ENCODE results near the gene IFNL4. TPM values are rescaled to one million over a fixed set of nuclear protein-coding genes. Genes with fewer than 3 reads are reported as not detected.

IFNL4 gene
- total and polyA plus RNA-seq, 2 of the 4 experiments (the other 2 are of a cell fraction), result not detected

GRCh38 chr19:39203372-39204341 lies 45.0 kb downstream of the IFNL4 start, which contains the start of gene SYCN (continued):
- no peak for TF ChIP-seq FOS (IDR thresholded peaks at IDR 0.05; ENCODE audit: low read depth, low read length)
- no peak for TF ChIP-seq NFE2L2 (IDR thresholded peaks at IDR 0.05; ENCODE audit: low read depth, low read length)

- Histone ChIP-seq H3K9me1 (ENCODE audit: insufficient read depth, low read length) (no peaks in the 10 kb centered on the region), H4K20me1 (ENCODE audit: insufficient read depth, low read length) (no peaks in the 10 kb centered on the region), H3K4me3 (ENCODE audit: insufficient read depth, low read depth, low read length) (no peak overlapping the region), H3K27ac (ENCODE audit: insufficient read depth, low read length) (no peak overlapping the region), H3K23ac (ENCODE audit: low read depth, low read length) (no peak overlapping the region), H4K5ac (ENCODE audit: low read depth, low read length) (no peak overlapping the region), H3K79me1 (ENCODE audit: low read depth in 1 of 2, low read length in 2 of 2) (no peaks in the 10 kb centered on the region), H2AFZ (replicated peaks; ENCODE audit: low read length, poor library complexity) (no peak overlapping the region), H3K18ac (ENCODE audit: low read depth, low read length) (no peak overlapping the region), H4K8ac (ENCODE audit: low read depth in 2 of 2, low read length in 2 of 2) (no peak overlapping the region), H3K4ac (ENCODE audit: low read depth, low read length) (no peak overlapping the region), H3K9ac (ENCODE audit: low read depth, low read length) (no peak overlapping the region), H3K27me3 (ENCODE audit: control insufficient read depth, insufficient read depth, low read length) (peaks cover 43% of the 10 kb centered on the region), H3K14ac (replicated peaks; ENCODE audit: low read depth, low read length) (no peak overlapping the region), H3K4me2 (ENCODE audit: low read depth, low read length) (no peak overlapping the region), H2BK120ac (ENCODE audit: low read depth, low read length) (no peak overlapping the region), H3K9me3 (ENCODE audit: control insufficient read depth, insufficient read depth, low read length) (no peaks in the 10 kb centered on the region), H2AK9ac (replicated peaks; ENCODE audit: low read depth, low read length, poor library complexity) (no peak overlapping the region), H3K4me1 (ENCODE audit: control insufficient read depth, insufficient read depth, low read length) (no peaks in the 10 kb centered on the region; the same call in 1 of the 2 replicates), H3K56ac (ENCODE audit: extremely low read depth, insufficient read depth, low read length) (no peak overlapping the region), H3K36me3 (ENCODE audit: control insufficient read depth, insufficient read depth, low read length) (no peaks in the 10 kb centered on the region), H2BK15ac (ENCODE audit: low read depth, low read length) (no peak overlapping the region), H2AK5ac (ENCODE audit: low read depth, low read length) (no peak overlapping the region), H2BK20ac (ENCODE audit: low read depth, low read length) (no peak overlapping the region), H4K91ac (ENCODE audit: insufficient read depth, low read depth, low read length) (no peak overlapping the region), H2BK5ac (ENCODE audit: low read depth, low read length, poor library complexity, severe bottlenecking) (no peak overlapping the region)
- TF ChIP-seq RAD21 (IDR thresholded peaks at IDR 0.05; ENCODE audit: low read length) (no peak), MAZ (IDR thresholded peaks at IDR 0.05; ENCODE audit: borderline replicate concordance, low read depth, low read length) (no peak), MXI1 (IDR thresholded peaks at IDR 0.05; ENCODE audit: borderline replicate concordance, low read depth, low read length) (no peak)
- BruUV-seq (replicated peaks), result no TSS peak
- intact Hi-C loops (cut with micrococcal nuclease) (no loop called here), in situ Hi-C loops (cut with MboI; ENCODE audit: low sequenced_read_pairs) (loop anchor here (25.0 kb wide), 1 partner anchor 741 kb away; no protein-coding TSS in a partner anchor), dilution Hi-C loops (cut with HindIII; ENCODE audit: low sequenced_read_pairs, unreplicated experiment) (no loop called here)
- 67% methylated on average over 1 of the region's 1 CpG; no CpG with 5 or more reads in 1 of the 2 experiments for WGBS, 2 experiments (ENCODE audit: extremely low coverage in 2 of 2, insufficient read length in 1 of 2)
- ATAC-seq (ENCODE audit: low read depth) (no peak), DNase-seq (no peak)
- CTCF ChIA-PET, result no interaction called here
- POLR2A ChIA-PET (ENCODE audit: unreplicated experiment), result no interaction called here
Measured at GRCh38 chr19:39202998-39203355, 45.7 kb downstream of the IFNL4 start.

Data from IMR-90 (cell line).